NCI-H128 (cell line): ENCODE data around the gene ZC3H18.

Experiments
- DNase-seq: peaks from one replicate; lab custom pipeline; 2025; ENCODE audit not compliant: unreplicated experiment; lab: John Stamatoyannopoulos, UW

Gene ZC3H18

GRCh38 chr16:88619859-88620815 is 49.9 kb downstream of the ZC3H18 start:
- DNase-seq, result no peak

- no peak for DNase-seq
Measured at GRCh38 chr16:88622125-88622524, 51.9 kb downstream of the ZC3H18 start.

- no peak for DNase-seq
Measured at GRCh38 chr16:88622866-88623265, 52.7 kb downstream of the ZC3H18 start.

- no peak for DNase-seq
Measured at GRCh38 chr16:88623858-88624257, 53.7 kb downstream of the ZC3H18 start.

GRCh38 chr16:88624481-88624880 is 54.3 kb downstream of the ZC3H18 start:
- no peak for DNase-seq

GRCh38 chr16:88624977-88625576 is 54.9 kb downstream of the ZC3H18 start:
- DNase-seq, result no peak

GRCh38 chr16:88626646-88627045 is 56.4 kb downstream of the ZC3H18 start:
- no peak for DNase-seq

- no peak for DNase-seq
Measured at GRCh38 chr16:88627531-88628411, 57.6 kb downstream of the ZC3H18 start.

GRCh38 chr16:88628512-88628974 is 58.3 kb downstream of the ZC3H18 start:
- DNase-seq, result no peak

GRCh38 chr16:88629835-88630234 is 59.6 kb downstream of the ZC3H18 start:
- no peak for DNase-seq

GRCh38 chr16:88630433-88630832 is 60.2 kb downstream of the ZC3H18 start:
- DNase-seq, result no peak

- DNase-seq, result no peak
Measured at GRCh38 chr16:88630941-88631340, 60.7 kb downstream of the ZC3H18 start.

- DNase-seq, result no peak
Measured at GRCh38 chr16:88631384-88631783, 61.2 kb downstream of the ZC3H18 start.

GRCh38 chr16:88631920-88632586 is 61.9 kb downstream of the ZC3H18 start:
- DNase-seq, result no peak

GRCh38 chr16:88632587-88632930 is 62.4 kb downstream of the ZC3H18 start:
- DNase-seq, result no peak

GRCh38 chr16:88633684-88634140 is 63.5 kb downstream of the ZC3H18 start:
- DNase-seq, result no peak

- DNase-seq, result no peak
Measured at GRCh38 chr16:88634141-88634993, 64.2 kb downstream of the ZC3H18 start.

GRCh38 chr16:88634994-88635670 is 64.9 kb downstream of the ZC3H18 start:
- no peak for DNase-seq

GRCh38 chr16:88635671-88636319 is 65.6 kb downstream of the ZC3H18 start:
- no peak for DNase-seq
